Measurements from ENCODE around the gene ADGRB2. TPM values are rescaled to one million over a fixed set of nuclear protein-coding genes. Genes with fewer than 3 reads are reported as not detected.
A peak's percentile ranks its signal among the peaks of the same experiment; 100 is the strongest.

Gene ADGRB2
- total RNA-seq, 1 experiment from 2014 or later = 10.9 TPM

DNA sequence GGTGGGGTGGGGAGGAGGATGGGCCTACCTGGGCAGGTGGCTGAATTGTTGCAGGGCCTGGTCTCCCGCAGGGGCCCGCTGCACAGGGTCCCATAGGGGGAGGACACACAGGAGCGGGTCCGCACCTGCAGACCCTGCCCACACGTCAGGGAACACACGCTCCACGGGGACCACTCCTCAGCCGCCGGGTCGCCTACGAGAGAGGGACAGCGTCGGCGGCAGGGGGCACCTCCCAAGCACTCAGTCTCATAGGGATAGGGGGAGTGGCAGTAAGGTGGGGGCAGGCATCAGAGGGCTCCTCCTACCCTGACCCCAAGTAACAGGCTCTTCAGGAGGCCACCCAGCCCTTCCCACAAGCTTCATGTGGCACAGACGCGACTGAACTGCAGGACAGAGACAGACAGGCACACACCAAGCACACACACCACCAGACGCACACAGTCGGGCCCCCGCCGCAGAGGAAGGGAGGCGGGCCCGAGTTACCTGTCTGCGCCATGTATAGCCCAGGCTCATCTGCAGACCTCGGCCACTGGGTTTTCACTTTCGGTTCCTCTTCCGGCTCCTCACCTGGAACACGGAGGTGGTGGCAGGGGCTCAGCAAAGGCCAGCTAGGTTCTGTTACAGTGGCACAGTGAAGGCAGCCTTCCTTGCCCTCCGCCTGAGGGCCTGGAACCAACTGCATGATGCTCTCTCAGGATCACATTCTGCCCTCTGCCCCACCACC is 19.8 kb downstream of the ADGRB2 start:
- Histone ChIP-seq H3K14ac (ENCODE audit: insufficient read depth, low read length) (no peak overlapping the region; the same call in 1 of the 2 replicates), H2AK5ac (ENCODE audit: insufficient read length, low read length) (no peak overlapping the region), H3K4me1 (ENCODE audit: insufficient read depth, low read length) (no peaks in the 10 kb centered on the region), H2BK20ac (ENCODE audit: low read depth, low read length, poor library complexity, severe bottlenecking) (no peak overlapping the region), H3K79me1 (ENCODE audit: insufficient read depth, low read depth, low read length, poor library complexity, severe bottlenecking) (no peaks in the 10 kb centered on the region), H3K9ac (ENCODE audit: extremely low read depth, insufficient read length, low read length) (no peak overlapping the region), H2AFZ (ENCODE audit: low read length) (no peak overlapping the region), H3K23ac (ENCODE audit: insufficient read length, low read depth, low read length) (no peak overlapping the region), H4K20me1 (ENCODE audit: control insufficient read depth, insufficient read depth, insufficient read length) (no peaks in the 10 kb centered on the region), H3K4me2 (ENCODE audit: insufficient read depth, insufficient read length, low read length) (no peak overlapping the region), H2BK12ac (ENCODE audit: insufficient read length, low read depth, low read length) (no peak overlapping the region), H3K4ac (ENCODE audit: low read depth, low read length) (no peak overlapping the region), H3K27ac (ENCODE audit: insufficient read length, low read depth, low read length) (no peak overlapping the region), H2BK15ac (ENCODE audit: low read depth, low read length) (no peak overlapping the region), H2BK5ac (ENCODE audit: insufficient read length, low read length) (no peak overlapping the region), H4K91ac (ENCODE audit: insufficient read length, low read depth, low read length) (no peak overlapping the region), H4K8ac (replicated peaks; ENCODE audit: insufficient read length, low read depth, low read length) (no peak overlapping the region), H3T11ph (ENCODE audit: low read length) (no peak overlapping the region), H3K56ac (ENCODE audit: insufficient read length, low read depth, low read length) (no peak overlapping the region), H3K79me2 (ENCODE audit: insufficient read depth, low read length) (no peaks in the 10 kb centered on the region), H3K18ac (ENCODE audit: insufficient read length, low read depth, low read length) (no peak overlapping the region), H3K23me2 (ENCODE audit: insufficient read length, low read depth, low read length, poor library complexity, severe bottlenecking) (no peaks in the 10 kb centered on the region), H2BK120ac (ENCODE audit: low read depth, low read length, poor library complexity, severe bottlenecking) (no peak overlapping the region), H3K27me3 (ENCODE audit: insufficient read depth, low read length) (no peaks in the 10 kb centered on the region), H4K5ac (ENCODE audit: insufficient read length, low read depth, low read length) (no peak overlapping the region), H3K9me3 (ENCODE audit: control insufficient read depth, low read depth, low read length) (no peaks in the 10 kb centered on the region)
- Mint-ChIP-seq H3K9me3 (no peaks in the 10 kb centered on the region; a peak in 1 of 5 replicates), H3K27me3 (ENCODE audit: low read depth) (no peaks in the 10 kb centered on the region), H3K4me1 (peaks cover 33 to 39% of the 10 kb centered on the region in 2 experiments), H3K27ac (0 out of 7 replicates have a peak overlapping the region, but pooled peaks of 1 of the 3 experiments have one; percentile 22), H3K4me3 (no peak overlapping the region), H3K36me3 (ENCODE audit: insufficient read depth in 1 of 3, low read depth in 3 of 3) (no peaks in the 10 kb centered on the region; a peak in 1 of 7 replicates)
- no CpG with 5 or more reads among the region's 28 CpGs for WGBS (ENCODE audit: extremely low coverage, insufficient read length, low lambda C conversion rate)
- TF ChIP-seq, protein P1, sequence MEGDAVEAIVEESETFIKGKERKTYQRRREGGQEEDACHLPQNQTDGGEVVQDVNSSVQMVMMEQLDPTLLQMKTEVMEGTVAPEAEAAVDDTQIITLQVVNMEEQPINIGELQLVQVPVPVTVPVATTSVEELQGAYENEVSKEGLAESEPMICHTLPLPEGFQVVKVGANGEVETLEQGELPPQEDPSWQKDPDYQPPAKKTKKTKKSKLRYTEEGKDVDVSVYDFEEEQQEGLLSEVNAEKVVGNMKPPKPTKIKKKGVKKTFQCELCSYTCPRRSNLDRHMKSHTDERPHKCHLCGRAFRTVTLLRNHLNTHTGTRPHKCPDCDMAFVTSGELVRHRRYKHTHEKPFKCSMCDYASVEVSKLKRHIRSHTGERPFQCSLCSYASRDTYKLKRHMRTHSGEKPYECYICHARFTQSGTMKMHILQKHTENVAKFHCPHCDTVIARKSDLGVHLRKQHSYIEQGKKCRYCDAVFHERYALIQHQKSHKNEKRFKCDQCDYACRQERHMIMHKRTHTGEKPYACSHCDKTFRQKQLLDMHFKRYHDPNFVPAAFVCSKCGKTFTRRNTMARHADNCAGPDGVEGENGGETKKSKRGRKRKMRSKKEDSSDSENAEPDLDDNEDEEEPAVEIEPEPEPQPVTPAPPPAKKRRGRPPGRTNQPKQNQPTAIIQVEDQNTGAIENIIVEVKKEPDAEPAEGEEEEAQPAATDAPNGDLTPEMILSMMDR (conservative IDR thresholded peaks at IDR 0.05) = no peak
- DNase-seq = no peak
